HCT116 (cell line): ENCODE data around the gene GSG1L. TPM values are rescaled to one million over a fixed set of nuclear protein-coding genes. Genes with fewer than 3 reads are reported as not detected.

Source experiments
- ATAC-seq: fragments of 200-7000 bp; cut with Tn5 transposase; 2 replicates; pipeline ENCODE4 v1.9.1; 2020; ENCODE audit warnings: mild to moderate bottlenecking, moderate library complexity
- BruUV-seq: library from RNA; stranded (reverse); fragments of 400-500 nt; replicated peaks from 2 replicates; lab custom pipeline; 2021; lab: Mats Ljungman, UMichigan
- CTCF ChIA-PET: fragments of 300-600 bp; sonication (Branson Sonifier 250); formaldehyde crosslinking; loops from one replicate; lab custom pipeline; 2021; ENCODE audit warnings: antibody characterized with exemption; lab: Charles Lee
- POLR2A ChIA-PET: fragments of 300-600, 350-600 bp; sonication (Branson Sonifier 250); formaldehyde crosslinking; loops from one replicate; lab custom pipeline; 2021; ENCODE audit warnings: antibody characterized with exemption; lab: Charles Lee
- RAD21 ChIA-PET, 2 experiments: fragments of 300-600 bp; sonication (Branson Sonifier 250); formaldehyde crosslinking; loops; one replicate each; lab custom pipeline; 2023; ENCODE audit warnings: low total read pairs in 2 of 2; ENCODE audit not compliant: uncharacterized antibody in 2 of 2, unreplicated experiment in 2 of 2, low non-redundant PET in 1 of 2; lab: Charles Lee
- DNase-seq: peaks from one replicate; pipeline ENCODE4 v3.0.0-alpha.2; 2010; ENCODE audit warnings: low read depth, low spot score
- H2AFZ ChIP-seq: fragments of 200-600 bp; shearing (Covaris generic), sonication (generic); 2 replicates; pipeline ENCODE4 v1.6.1; 2017; ENCODE audit warnings: low read depth, mixed run types, mixed read lengths, antibody characterized with exemption, low read length; ENCODE audit not compliant: poor library complexity, severe bottlenecking
- H3K27ac ChIP-seq: 2 replicates; pipeline ENCODE4 v1.5.1; 2012; ENCODE audit warnings: low read depth, low read length
- H3K27me3 ChIP-seq: fragments of 200-600 bp; sonication (generic); 2 replicates; pipeline ENCODE4 v1.6.1; 2016; ENCODE audit warnings: mixed run types, low read length, mixed read lengths; ENCODE audit not compliant: insufficient read depth
- H3K36me3 ChIP-seq, 2 experiments: fragments of 200-500 bp in 1 of 2; fragments of 200-600 bp in 1 of 2; sonication (Bioruptor generic) in 1 of 2; sonication (generic) in 1 of 2; 2 replicates each; pipeline versions ENCODE4 v1.5.1 to v1.6.1; 2014 to 2016; ENCODE audit warnings: low read length in 2 of 2, inconsistent platforms in 1 of 2, mixed read lengths in 1 of 2, mixed run types in 1 of 2; ENCODE audit not compliant: insufficient read depth in 2 of 2, control insufficient read depth in 1 of 2
- H3K4me1 ChIP-seq, 2 experiments: fragments of 200-600 bp in 1 of 2; sonication (generic) in 1 of 2; 2 replicates each; pipeline versions ENCODE4 v1.5.1 to v1.6.1; 2012 to 2017; ENCODE audit warnings: low read length in 2 of 2, inconsistent platforms in 1 of 2, mild to moderate bottlenecking in 1 of 2, mixed read lengths in 1 of 2, mixed run types in 1 of 2, moderate library complexity in 1 of 2; ENCODE audit not compliant: insufficient read depth in 2 of 2, control insufficient read depth in 1 of 2
- H3K4me2 ChIP-seq: fragments of 200-600 bp; sonication (generic); 2 replicates; pipeline ENCODE4 v1.6.1; 2017; ENCODE audit warnings: mixed run types, low read length, mixed read lengths
- H3K4me3 ChIP-seq, 2 experiments: fragments of 200-600 bp in 1 of 2; sonication (generic) in 1 of 2; replicated peaks in 1 of 2; 2 replicates each; pipeline ENCODE4 v1.5.1; 2011 to 2016; ENCODE audit warnings: low read length in 2 of 2, control low read depth in 1 of 2, low read depth in 1 of 2, mild to moderate bottlenecking in 1 of 2, mixed read lengths in 1 of 2, mixed run types in 1 of 2
- H3K79me2 ChIP-seq: fragments of 200-600 bp; sonication (generic); 2 replicates; pipeline ENCODE4 v1.6.1; 2017; ENCODE audit warnings: mild to moderate bottlenecking, mixed run types, low read length, moderate library complexity, mixed read lengths; ENCODE audit not compliant: insufficient read depth
- H3K9ac ChIP-seq: fragments of 200-600 bp; sonication (generic); 2 replicates; pipeline ENCODE4 v1.6.1; 2016; ENCODE audit warnings: low read length, mixed read lengths
- H3K9me2 ChIP-seq: fragments of 200-600 bp; sonication (generic), shearing (Covaris generic); 2 replicates; pipeline ENCODE4 v1.6.1; 2017; ENCODE audit warnings: mixed run types, mild to moderate bottlenecking, moderate library complexity; ENCODE audit not compliant: insufficient read depth
- H3K9me3 ChIP-seq, 2 experiments: fragments of 200-500 bp in 1 of 2; fragments of 200-600 bp in 1 of 2; sonication (Bioruptor generic) in 1 of 2; sonication (generic) in 1 of 2; 2 replicates each; pipeline ENCODE4 v1.6.1; 2014 to 2017; ENCODE audit warnings: low read length in 2 of 2, mixed read lengths in 2 of 2, inconsistent platforms in 1 of 2, low read depth in 1 of 2, mild to moderate bottlenecking in 1 of 2, mixed run types in 1 of 2, moderate library complexity in 1 of 2; ENCODE audit not compliant: control insufficient read depth in 1 of 2, insufficient read depth in 1 of 2
- H4K20me1 ChIP-seq: fragments of 200-600 bp; sonication (generic), shearing (Covaris generic); 2 replicates; pipeline ENCODE4 v1.6.1; 2017; ENCODE audit warnings: mixed run types, mild to moderate bottlenecking, moderate library complexity; ENCODE audit not compliant: insufficient read depth
- CBX3 ChIP-seq: IDR thresholded peaks from 2 replicates; pipeline ENCODE4 v1.6.1; 2012; ENCODE audit warnings: low read depth
- EGR1 ChIP-seq: IDR thresholded peaks from 2 replicates; pipeline ENCODE4 v1.6.1; 2012; ENCODE audit warnings: low read depth
- ELF1 ChIP-seq: IDR thresholded peaks from 2 replicates; pipeline ENCODE4 v1.6.1; 2012; ENCODE audit warnings: low read depth, borderline replicate concordance
- EZH2phosphoT487 ChIP-seq: fragments of 200-600 bp; IDR thresholded peaks from 2 replicates; pipeline ENCODE4 v1.6.1; 2018; ENCODE audit warnings: antibody characterized with exemption, borderline replicate concordance
- POLR2A ChIP-seq: IDR thresholded peaks from 2 replicates; pipeline ENCODE4 v1.7.0; 2011; ENCODE audit warnings: borderline replicate concordance; ENCODE audit not compliant: insufficient read depth, insufficient read length; ENCODE audit errors: extremely low read depth
- POLR2AphosphoS5 ChIP-seq: IDR thresholded peaks from 2 replicates; pipeline ENCODE4 v1.6.1; 2011; ENCODE audit warnings: mild to moderate bottlenecking, low read depth, low read length, moderate library complexity
- RAD21 ChIP-seq: IDR thresholded peaks from 2 replicates; pipeline ENCODE4 v1.6.1; 2012; ENCODE audit warnings: low read depth, mild to moderate bottlenecking
- SIN3A ChIP-seq: IDR thresholded peaks from 2 replicates; pipeline ENCODE4 v1.6.1; 2012; ENCODE audit warnings: low read depth
- SP1 ChIP-seq: IDR thresholded peaks from 2 replicates; pipeline ENCODE4 v1.6.1; 2012; ENCODE audit warnings: low read depth
- SRF ChIP-seq: IDR thresholded peaks from 2 replicates; pipeline ENCODE4 v1.6.1; 2012; ENCODE audit warnings: low read depth
- TCF7L2 ChIP-seq: IDR thresholded peaks from 2 replicates; pipeline ENCODE4 v1.7.0; 2011; ENCODE audit warnings: borderline replicate concordance, inconsistent platforms; ENCODE audit not compliant: insufficient read depth, insufficient read length; ENCODE audit errors: extremely low read depth
- YY1 ChIP-seq: IDR thresholded peaks from 2 replicates; pipeline ENCODE4 v1.6.1; 2011; ENCODE audit warnings: low read length, low read depth, moderate library complexity, mild to moderate bottlenecking; ENCODE audit not compliant: insufficient replicate concordance; ENCODE audit errors: extremely low read depth
- ZNF274 ChIP-seq: fragments of 200-500 bp; sonication (Bioruptor generic); IDR thresholded peaks from 2 replicates; pipeline ENCODE4 v1.6.1; 2014; ENCODE audit warnings: mild to moderate bottlenecking, low read depth, low read length, inconsistent platforms
- intact Hi-C: fragments of 100-400 bp; cut with micrococcal nuclease; formaldehyde crosslinking; loops from 2 replicates; pipeline ENCODE4 v1.10.0; 2022
- total RNA-seq: library from RNA; stranded (reverse); gene quantifications from one replicate; pipeline ENCODE4 v1.2.1, GENCODE V29; 2021; ENCODE audit not compliant: unreplicated experiment
- TF ChIP-seq, protein P1 (sequence below): IDR thresholded peaks from 2 replicates; pipeline ENCODE4 v1.6.1; 2012
- TF ChIP-seq, protein P2 (sequence below): IDR thresholded peaks from 2 replicates; pipeline ENCODE4 v1.6.1; 2011; ENCODE audit warnings: mild to moderate bottlenecking, low read length, moderate library complexity; ENCODE audit not compliant: insufficient replicate concordance; ENCODE audit errors: extremely low read depth
- TF ChIP-seq, protein P3 (sequence below): IDR thresholded peaks from 2 replicates; pipeline ENCODE4 v1.6.1; 2012
- TF ChIP-seq, protein P4 (sequence below), 3 experiments: fragments of 200-600 bp in 1 of 3; sonication (generic) in 1 of 3; IDR thresholded peaks in 2 of 3; conservative IDR thresholded peaks in 1 of 3; 2 replicates each; pipeline ENCODE4 v1.5.1; 2012 to 2017; ENCODE audit warnings: low read depth in 2 of 3, low read length in 2 of 3, antibody characterized with exemption in 1 of 3, borderline replicate concordance in 1 of 3, control low read depth in 1 of 3, mild to moderate bottlenecking in 1 of 3, mixed read lengths in 1 of 3, mixed run types in 1 of 3, moderate library complexity in 1 of 3; ENCODE audit not compliant: insufficient read depth in 1 of 3

GSG1L gene
- total RNA-seq, 1 experiment from 2014 or later: not detected

DNA sequence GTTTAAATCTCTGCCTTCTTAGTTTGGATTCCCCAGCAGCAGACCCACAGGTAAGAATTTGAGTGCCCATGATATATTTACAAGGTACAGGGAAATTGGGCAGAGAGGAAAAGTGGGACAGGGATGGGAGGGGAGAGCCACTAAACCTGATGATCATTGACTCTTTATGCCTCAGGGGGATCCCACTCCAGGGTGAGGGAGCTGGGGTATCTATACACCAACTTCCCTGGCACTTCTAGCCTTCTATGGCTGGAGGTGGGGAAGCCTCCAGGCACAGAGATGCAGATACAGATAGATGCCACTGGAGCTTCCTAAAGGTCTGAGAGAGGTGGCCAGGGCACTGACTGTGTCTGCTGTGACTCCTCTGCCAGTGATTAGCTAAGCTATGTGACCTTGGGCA lies 257.1 kb downstream of the GSG1L start:
- Histone ChIP-seq H3K9me3 (no peaks in the 10 kb centered on the region), H3K4me2 (no peak overlapping the region), H3K9me2 (no peaks in the 10 kb centered on the region), H2AFZ (no peak overlapping the region), H3K4me3 (no peak overlapping the region), H3K79me2 (no peaks in the 10 kb centered on the region), H3K4me1 (no peaks in the 10 kb centered on the region), H3K9ac (no peak overlapping the region), H3K27ac (no peak overlapping the region), H4K20me1 (no peaks in the 10 kb centered on the region), H3K36me3 (no peaks in the 10 kb centered on the region), H3K27me3 (peaks cover 44% of the 10 kb centered on the region)
- no peak for DNase-seq
- POLR2A ChIA-PET: no interaction called here
- intact Hi-C loops: no loop called here
- RAD21 ChIA-PET: no interaction called here
- no TSS peak for BruUV-seq
- TF ChIP-seq, protein P1, sequence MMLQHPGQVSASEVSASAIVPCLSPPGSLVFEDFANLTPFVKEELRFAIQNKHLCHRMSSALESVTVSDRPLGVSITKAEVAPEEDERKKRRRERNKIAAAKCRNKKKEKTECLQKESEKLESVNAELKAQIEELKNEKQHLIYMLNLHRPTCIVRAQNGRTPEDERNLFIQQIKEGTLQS: no peak
- TF ChIP-seq EGR1 (no peak), EZH2phosphoT487 (no peak), RAD21 (no peak), SIN3A (no peak), ELF1 (no peak), POLR2A (no peak), SP1 (no peak), TCF7L2 (no peak), CBX3 (no peak), SRF (no peak), ZNF274 (no peak), YY1 (no peak), POLR2AphosphoS5 (no peak)
- TF ChIP-seq, protein P2, sequence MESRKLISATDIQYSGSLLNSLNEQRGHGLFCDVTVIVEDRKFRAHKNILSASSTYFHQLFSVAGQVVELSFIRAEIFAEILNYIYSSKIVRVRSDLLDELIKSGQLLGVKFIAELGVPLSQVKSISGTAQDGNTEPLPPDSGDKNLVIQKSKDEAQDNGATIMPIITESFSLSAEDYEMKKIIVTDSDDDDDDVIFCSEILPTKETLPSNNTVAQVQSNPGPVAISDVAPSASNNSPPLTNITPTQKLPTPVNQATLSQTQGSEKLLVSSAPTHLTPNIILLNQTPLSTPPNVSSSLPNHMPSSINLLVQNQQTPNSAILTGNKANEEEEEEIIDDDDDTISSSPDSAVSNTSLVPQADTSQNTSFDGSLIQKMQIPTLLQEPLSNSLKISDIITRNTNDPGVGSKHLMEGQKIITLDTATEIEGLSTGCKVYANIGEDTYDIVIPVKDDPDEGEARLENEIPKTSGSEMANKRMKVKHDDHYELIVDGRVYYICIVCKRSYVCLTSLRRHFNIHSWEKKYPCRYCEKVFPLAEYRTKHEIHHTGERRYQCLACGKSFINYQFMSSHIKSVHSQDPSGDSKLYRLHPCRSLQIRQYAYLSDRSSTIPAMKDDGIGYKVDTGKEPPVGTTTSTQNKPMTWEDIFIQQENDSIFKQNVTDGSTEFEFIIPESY: no peak
- TF ChIP-seq, protein P3, sequence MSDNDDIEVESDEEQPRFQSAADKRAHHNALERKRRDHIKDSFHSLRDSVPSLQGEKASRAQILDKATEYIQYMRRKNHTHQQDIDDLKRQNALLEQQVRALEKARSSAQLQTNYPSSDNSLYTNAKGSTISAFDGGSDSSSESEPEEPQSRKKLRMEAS: no peak
- TF ChIP-seq, protein P4, sequence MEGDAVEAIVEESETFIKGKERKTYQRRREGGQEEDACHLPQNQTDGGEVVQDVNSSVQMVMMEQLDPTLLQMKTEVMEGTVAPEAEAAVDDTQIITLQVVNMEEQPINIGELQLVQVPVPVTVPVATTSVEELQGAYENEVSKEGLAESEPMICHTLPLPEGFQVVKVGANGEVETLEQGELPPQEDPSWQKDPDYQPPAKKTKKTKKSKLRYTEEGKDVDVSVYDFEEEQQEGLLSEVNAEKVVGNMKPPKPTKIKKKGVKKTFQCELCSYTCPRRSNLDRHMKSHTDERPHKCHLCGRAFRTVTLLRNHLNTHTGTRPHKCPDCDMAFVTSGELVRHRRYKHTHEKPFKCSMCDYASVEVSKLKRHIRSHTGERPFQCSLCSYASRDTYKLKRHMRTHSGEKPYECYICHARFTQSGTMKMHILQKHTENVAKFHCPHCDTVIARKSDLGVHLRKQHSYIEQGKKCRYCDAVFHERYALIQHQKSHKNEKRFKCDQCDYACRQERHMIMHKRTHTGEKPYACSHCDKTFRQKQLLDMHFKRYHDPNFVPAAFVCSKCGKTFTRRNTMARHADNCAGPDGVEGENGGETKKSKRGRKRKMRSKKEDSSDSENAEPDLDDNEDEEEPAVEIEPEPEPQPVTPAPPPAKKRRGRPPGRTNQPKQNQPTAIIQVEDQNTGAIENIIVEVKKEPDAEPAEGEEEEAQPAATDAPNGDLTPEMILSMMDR (IDR thresholded peaks at IDR 0.05 in 2 of 3, conservative IDR thresholded peaks at IDR 0.05 in 1 of 3; ENCODE audit: borderline replicate concordance in 1 of 3, insufficient read depth in 1 of 3, low read depth in 2 of 3, low read length in 2 of 3): no peak
- no peak for ATAC-seq
- CTCF ChIA-PET: no interaction called here
